ENCODE data around the gene CELSR1.
A peak's percentile ranks its signal among the peaks of the same experiment; 100 is the strongest.

Gene CELSR1, protein sequence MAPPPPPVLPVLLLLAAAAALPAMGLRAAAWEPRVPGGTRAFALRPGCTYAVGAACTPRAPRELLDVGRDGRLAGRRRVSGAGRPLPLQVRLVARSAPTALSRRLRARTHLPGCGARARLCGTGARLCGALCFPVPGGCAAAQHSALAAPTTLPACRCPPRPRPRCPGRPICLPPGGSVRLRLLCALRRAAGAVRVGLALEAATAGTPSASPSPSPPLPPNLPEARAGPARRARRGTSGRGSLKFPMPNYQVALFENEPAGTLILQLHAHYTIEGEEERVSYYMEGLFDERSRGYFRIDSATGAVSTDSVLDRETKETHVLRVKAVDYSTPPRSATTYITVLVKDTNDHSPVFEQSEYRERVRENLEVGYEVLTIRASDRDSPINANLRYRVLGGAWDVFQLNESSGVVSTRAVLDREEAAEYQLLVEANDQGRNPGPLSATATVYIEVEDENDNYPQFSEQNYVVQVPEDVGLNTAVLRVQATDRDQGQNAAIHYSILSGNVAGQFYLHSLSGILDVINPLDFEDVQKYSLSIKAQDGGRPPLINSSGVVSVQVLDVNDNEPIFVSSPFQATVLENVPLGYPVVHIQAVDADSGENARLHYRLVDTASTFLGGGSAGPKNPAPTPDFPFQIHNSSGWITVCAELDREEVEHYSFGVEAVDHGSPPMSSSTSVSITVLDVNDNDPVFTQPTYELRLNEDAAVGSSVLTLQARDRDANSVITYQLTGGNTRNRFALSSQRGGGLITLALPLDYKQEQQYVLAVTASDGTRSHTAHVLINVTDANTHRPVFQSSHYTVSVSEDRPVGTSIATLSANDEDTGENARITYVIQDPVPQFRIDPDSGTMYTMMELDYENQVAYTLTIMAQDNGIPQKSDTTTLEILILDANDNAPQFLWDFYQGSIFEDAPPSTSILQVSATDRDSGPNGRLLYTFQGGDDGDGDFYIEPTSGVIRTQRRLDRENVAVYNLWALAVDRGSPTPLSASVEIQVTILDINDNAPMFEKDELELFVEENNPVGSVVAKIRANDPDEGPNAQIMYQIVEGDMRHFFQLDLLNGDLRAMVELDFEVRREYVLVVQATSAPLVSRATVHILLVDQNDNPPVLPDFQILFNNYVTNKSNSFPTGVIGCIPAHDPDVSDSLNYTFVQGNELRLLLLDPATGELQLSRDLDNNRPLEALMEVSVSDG (N-terminal part only)

DNA sequence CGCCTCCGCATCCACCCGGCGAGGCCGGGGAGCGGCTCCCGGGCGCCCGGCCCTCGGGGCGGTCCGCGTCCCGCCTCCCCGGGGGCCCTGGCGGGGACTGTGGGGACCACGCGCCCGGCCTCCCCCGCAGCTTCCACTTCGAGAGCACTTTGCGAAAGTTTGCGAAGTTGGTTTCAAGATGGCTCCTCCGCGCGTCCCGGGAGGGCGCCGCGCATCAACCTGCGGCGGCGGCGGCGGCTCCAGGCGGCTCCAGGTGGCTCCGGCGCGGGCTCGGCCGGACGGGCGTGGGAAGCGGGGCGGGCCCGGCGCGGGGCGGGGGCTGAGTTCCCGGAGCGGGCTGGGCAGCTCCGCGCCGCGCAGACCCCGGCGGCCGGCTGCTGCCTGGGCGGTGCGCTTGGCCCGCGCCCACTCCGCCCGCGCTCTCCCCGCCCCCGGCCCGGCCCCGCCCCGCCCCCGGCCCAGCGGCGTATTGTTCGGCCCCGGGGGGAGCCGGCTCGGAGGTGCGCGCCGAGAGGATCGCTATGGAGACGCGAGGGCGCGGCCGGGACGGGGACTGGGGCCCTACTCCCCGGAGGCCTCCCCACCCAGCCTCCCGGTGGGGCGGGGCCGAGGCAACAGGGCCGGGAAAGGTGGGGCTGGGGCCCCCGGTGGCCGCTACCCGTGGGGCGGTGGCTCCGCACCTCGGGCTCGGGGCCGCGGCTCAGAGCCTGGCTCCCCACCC, at the start of gene CELSR1:
Gene CELSR1 (minus strand): TSS at position 396 of the 721 bp plus-strand sequence. CDS start 450 bp downstream, outside the sequence.
- Histone ChIP-seq H3K27ac (no peak within 1 kb of the TSS), H3K4me3 (peak within 1 kb of the TSS; percentile 69)
- TF ChIP-seq, protein P1, sequence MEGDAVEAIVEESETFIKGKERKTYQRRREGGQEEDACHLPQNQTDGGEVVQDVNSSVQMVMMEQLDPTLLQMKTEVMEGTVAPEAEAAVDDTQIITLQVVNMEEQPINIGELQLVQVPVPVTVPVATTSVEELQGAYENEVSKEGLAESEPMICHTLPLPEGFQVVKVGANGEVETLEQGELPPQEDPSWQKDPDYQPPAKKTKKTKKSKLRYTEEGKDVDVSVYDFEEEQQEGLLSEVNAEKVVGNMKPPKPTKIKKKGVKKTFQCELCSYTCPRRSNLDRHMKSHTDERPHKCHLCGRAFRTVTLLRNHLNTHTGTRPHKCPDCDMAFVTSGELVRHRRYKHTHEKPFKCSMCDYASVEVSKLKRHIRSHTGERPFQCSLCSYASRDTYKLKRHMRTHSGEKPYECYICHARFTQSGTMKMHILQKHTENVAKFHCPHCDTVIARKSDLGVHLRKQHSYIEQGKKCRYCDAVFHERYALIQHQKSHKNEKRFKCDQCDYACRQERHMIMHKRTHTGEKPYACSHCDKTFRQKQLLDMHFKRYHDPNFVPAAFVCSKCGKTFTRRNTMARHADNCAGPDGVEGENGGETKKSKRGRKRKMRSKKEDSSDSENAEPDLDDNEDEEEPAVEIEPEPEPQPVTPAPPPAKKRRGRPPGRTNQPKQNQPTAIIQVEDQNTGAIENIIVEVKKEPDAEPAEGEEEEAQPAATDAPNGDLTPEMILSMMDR (IDR thresholded peaks at IDR 0.05) = no peak
- DNase-seq (ENCODE audit: low spot score) = no peak

DNA sequence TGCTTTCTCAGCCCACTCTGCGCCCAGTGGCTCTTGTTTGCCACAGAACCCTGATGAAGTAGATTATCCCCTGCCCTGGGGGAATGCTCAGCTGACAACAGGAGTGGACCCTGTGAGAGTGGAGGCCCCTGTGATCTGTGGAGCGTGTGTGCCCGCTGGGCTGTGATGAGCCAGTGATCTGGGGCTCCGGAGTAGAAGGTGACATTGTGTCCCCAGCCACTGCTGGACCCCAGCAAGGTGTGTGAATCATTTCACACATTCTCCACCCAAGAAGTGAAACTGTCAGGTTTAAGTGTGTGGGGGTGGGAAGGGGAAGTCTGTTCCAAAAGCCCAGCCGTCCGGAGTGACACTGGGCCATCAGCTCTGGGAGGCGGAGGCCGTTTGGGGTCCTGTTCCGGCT, 49.6 kb upstream of the CELSR1 start:
- H3K4me3 ChIP-seq = no peak overlapping the region
- no peak for DNase-seq (ENCODE audit: low spot score)
- H3K27ac ChIP-seq = no peak overlapping the region
- TF ChIP-seq, protein P1 (IDR thresholded peaks at IDR 0.05) = no peak

DNA sequence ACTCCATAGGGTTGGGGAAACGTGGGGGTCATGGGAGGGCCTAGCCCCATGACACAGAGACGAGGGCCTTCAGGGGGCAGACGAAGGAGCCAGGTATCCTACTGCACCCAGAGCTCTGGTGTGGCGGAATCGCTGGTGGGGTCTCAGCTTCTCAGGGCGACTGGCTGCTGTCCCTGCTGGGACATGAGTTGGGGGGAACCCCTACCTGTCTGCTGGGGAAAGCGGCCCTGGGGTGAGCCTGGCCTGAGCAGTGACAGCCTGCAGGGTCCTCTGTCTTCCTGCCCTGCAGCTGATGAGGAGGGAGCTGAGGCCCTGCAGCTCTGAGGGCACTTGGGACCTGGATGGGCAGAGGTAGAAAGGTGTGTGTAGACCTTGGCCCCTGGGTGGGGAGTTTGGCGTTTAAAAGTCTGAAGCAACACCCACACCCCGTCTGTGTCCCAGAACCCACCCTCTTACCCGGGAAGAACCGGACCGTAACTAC, 49.2 kb upstream of the CELSR1 start:
- no peak for DNase-seq (ENCODE audit: low spot score)
- TF ChIP-seq, protein P1 (IDR thresholded peaks at IDR 0.05) = no peak
- Histone ChIP-seq H3K27ac (no peak overlapping the region), H3K4me3 (no peak overlapping the region)

DNA sequence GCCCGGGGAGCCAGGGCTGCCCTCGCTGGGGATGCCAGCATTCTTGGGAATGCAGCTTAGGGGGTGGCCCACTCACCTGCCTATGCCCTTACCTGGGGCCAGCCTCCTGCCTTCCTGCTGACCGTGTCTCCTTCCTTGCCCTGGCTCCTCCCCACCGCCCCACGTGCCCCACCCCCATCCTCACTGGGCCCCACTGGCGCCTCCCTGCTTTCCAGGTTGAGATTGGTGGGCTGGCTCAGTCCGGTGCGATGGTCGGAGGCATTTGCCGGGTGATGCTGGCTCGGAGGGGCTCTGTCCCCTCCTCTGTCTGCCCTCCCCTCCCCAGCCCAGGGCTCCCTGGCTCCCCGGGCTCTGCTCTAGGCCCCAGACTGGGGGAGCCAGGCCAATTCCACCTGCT, 48.7 kb upstream of the CELSR1 start:
- TF ChIP-seq, protein P1 (IDR thresholded peaks at IDR 0.05) = no peak
- no peak overlapping the region for H3K4me3 ChIP-seq
- no peak overlapping the region for H3K27ac ChIP-seq
- no peak for DNase-seq (ENCODE audit: low spot score)

DNA sequence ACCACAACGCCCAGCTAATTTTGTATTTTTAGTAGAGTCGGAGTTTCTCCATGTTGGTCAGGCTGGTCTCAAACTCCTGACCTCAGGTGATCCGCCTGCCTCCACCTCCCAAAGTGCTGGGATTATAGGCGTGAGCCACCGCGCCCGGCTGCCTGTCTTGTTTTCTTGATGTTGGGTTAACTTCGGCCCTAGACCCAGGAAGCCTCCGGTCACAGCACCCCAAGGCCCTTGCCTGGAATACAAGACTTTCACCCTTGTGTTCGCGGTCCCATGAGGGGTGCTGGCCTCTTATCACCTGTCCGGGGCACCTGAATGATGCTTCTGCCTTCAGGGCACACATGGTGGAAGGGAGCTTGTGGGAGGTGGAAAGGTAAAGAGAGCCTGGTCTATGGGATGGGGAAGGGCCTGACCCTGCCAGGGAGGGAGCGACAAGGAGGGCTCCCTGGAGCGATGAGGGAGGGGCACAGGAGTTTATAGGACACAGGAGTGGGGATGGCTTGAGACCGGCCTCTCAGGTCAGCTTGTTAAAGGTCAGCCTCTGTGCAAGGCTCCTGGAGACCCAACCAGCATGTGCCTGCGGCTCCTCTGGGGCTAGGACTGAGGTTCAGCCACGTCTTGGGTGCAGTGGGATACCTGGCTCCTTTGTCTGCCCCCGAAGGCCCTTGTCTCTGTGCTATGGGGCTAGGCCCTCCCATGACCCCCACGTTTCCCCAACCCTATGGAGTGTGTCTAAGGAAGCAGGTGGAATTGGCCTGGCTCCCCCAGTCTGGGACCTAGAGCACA, 48.1 kb upstream of the CELSR1 start:
- TF ChIP-seq, protein P1 (IDR thresholded peaks at IDR 0.05) = no peak
- Histone ChIP-seq H3K4me3 (no peak overlapping the region), H3K27ac (no peak overlapping the region)
- DNase-seq (ENCODE audit: low spot score) = no peak

Measured in coronary artery (tissue), 2 donors.